GM23338 (cell line): ENCODE data around the gene ATP5ME. TPM values are rescaled to one million over a fixed set of nuclear protein-coding genes. Genes with fewer than 3 reads are reported as not detected.

Source experiments
- ATAC-seq: fragments of 200-7000 bp; cut with Tn5 transposase; 3 replicates; pipeline ENCODE4 v1.9.1; 2020
- DNase-seq: peaks from one replicate; pipeline ENCODE4 v3.0.0-alpha.2; 2015; ENCODE audit warnings: low spot score
- H2AFZ ChIP-seq: fragments of 200-600 bp; sonication (generic); 2 replicates; pipeline ENCODE4 v1.8.0; 2016; ENCODE audit warnings: antibody characterized with exemption, mild to moderate bottlenecking, moderate library complexity
- H3F3A ChIP-seq: fragments of 200-600 bp; sonication (generic); replicated peaks from 2 replicates; pipeline ENCODE4 v1.8.0; 2017; ENCODE audit warnings: antibody characterized with exemption, mixed run types, low read depth
- H3K27ac ChIP-seq: fragments of 200-600 bp; sonication (generic); 2 replicates; pipeline ENCODE4 v1.6.1; 2016; ENCODE audit warnings: low read depth
- H3K27me3 ChIP-seq: fragments of 200-600 bp; sonication (generic); 2 replicates; pipeline ENCODE4 v1.8.0; 2016; ENCODE audit warnings: mild to moderate bottlenecking, mixed run types, moderate library complexity; ENCODE audit not compliant: insufficient read depth
- H3K36me3 ChIP-seq: fragments of 200-600 bp; sonication (generic); 2 replicates; pipeline ENCODE4 v1.8.0; 2016; ENCODE audit warnings: mild to moderate bottlenecking; ENCODE audit not compliant: insufficient read depth
- H3K4me1 ChIP-seq: fragments of 200-600 bp; sonication (generic); 2 replicates; pipeline ENCODE4 v1.8.0; 2016; ENCODE audit warnings: mild to moderate bottlenecking, moderate library complexity; ENCODE audit not compliant: insufficient read depth
- H3K4me2 ChIP-seq: fragments of 200-600 bp; sonication (generic); 2 replicates; pipeline ENCODE4 v1.7.1; 2017; ENCODE audit warnings: mixed run types
- H3K4me3 ChIP-seq: fragments of 200-600 bp; sonication (generic); 2 replicates; pipeline ENCODE4 v1.6.1; 2016; ENCODE audit warnings: mixed run types
- H3K79me2 ChIP-seq: fragments of 200-600 bp; sonication (generic); replicated peaks from 2 replicates; pipeline ENCODE4 v1.8.0; 2017; ENCODE audit warnings: mild to moderate bottlenecking; ENCODE audit not compliant: insufficient read depth
- H3K9me2 ChIP-seq: fragments of 200-600 bp; sonication (generic); 2 replicates; pipeline ENCODE4 v1.8.0; 2017; ENCODE audit not compliant: insufficient read depth
- H4K20me1 ChIP-seq: fragments of 200-600 bp; sonication (generic); replicated peaks from 2 replicates; pipeline ENCODE4 v1.8.0; 2017; ENCODE audit warnings: mild to moderate bottlenecking; ENCODE audit not compliant: insufficient read depth
- H3K27ac Mint-ChIP-seq: 2 replicates; pipeline ENCODE4 v1.8.0; 2020; ENCODE audit warnings: inconsistent platforms, mild to moderate bottlenecking, moderate library complexity, mixed read lengths
- H3K27me3 Mint-ChIP-seq: 3 replicates; pipeline ENCODE4 v1.8.0; 2022; ENCODE audit warnings: low read depth, mild to moderate bottlenecking, moderate library complexity, mixed read lengths, inconsistent platforms; ENCODE audit not compliant: insufficient read depth, poor library complexity
- H3K36me3 Mint-ChIP-seq: 3 replicates; pipeline ENCODE4 v1.8.0; 2021; ENCODE audit warnings: low read depth, mild to moderate bottlenecking, inconsistent platforms, moderate library complexity, mixed read lengths
- H3K4me1 Mint-ChIP-seq: 3 replicates; pipeline ENCODE4 v1.8.0; 2020; ENCODE audit warnings: mild to moderate bottlenecking, inconsistent platforms, mixed read lengths
- H3K4me3 Mint-ChIP-seq: 3 replicates; pipeline ENCODE4 v1.8.0; 2021; ENCODE audit warnings: moderate library complexity, mild to moderate bottlenecking, inconsistent platforms, mixed read lengths
- H3K9me3 Mint-ChIP-seq: 3 replicates; pipeline ENCODE4 v1.8.0; 2020; ENCODE audit warnings: moderate library complexity, mild to moderate bottlenecking, inconsistent platforms, mixed read lengths
- CREB1 ChIP-seq: fragments of 250-450 bp; sonication (Bioruptor Pico); IDR thresholded peaks from 2 replicates; pipeline ENCODE4 v1.5.0; 2020; ENCODE audit warnings: low read depth, mild to moderate bottlenecking, moderate library complexity
- CTCF ChIP-seq, 2 experiments: fragments of 200-600 bp in 1 of 2; sonication (generic) in 1 of 2; conservative IDR thresholded peaks; 2 replicates each; pipeline versions ENCODE4 v1.5.1 to v1.6.1; 2016 to 2017; ENCODE audit warnings: antibody characterized with exemption in 2 of 2, low read depth in 2 of 2, mild to moderate bottlenecking in 2 of 2, moderate library complexity in 1 of 2
- EZH2 ChIP-seq: fragments of 200-600 bp; sonication (generic); IDR thresholded peaks from one replicate; pipeline ENCODE4 v1.8.0; 2017; ENCODE audit warnings: antibody characterized with exemption, mild to moderate bottlenecking, low read depth; ENCODE audit not compliant: unreplicated experiment
- EZH2phosphoT487 ChIP-seq: fragments of 200-600 bp; sonication (generic); IDR thresholded peaks from one replicate; pipeline ENCODE4 v1.8.1; 2018; ENCODE audit warnings: antibody characterized with exemption; ENCODE audit not compliant: unreplicated experiment
- JUNB ChIP-seq: IDR thresholded peaks from one replicate; pipeline ENCODE4 v1.6.1; 2016; ENCODE audit warnings: antibody characterized with exemption; ENCODE audit not compliant: unreplicated experiment
- POLR2AphosphoS5 ChIP-seq: IDR thresholded peaks from 2 replicates; pipeline ENCODE4 v1.6.1; 2016; ENCODE audit warnings: antibody characterized with exemption, low read depth
- STAT1 ChIP-seq: IDR thresholded peaks from one replicate; pipeline ENCODE4 v1.6.1; 2016; ENCODE audit warnings: antibody characterized with exemption; ENCODE audit not compliant: unreplicated experiment
- ZNF331 ChIP-seq: fragments of 250-450 bp; sonication (Bioruptor Pico); IDR thresholded peaks from 2 replicates; pipeline ENCODE4 v1.5.0; 2020; ENCODE audit warnings: low read depth, mild to moderate bottlenecking, moderate library complexity
- polyA plus RNA-seq: library from polyadenylated mRNA; unstranded; fragments of >200 nt; fragmentation: Nextera tagmentation; extraction: Ambion mirVana; gene quantifications from 2 replicates; pipeline ENCODE4 v1.2.1, GENCODE V29; 2016
- total RNA-seq: library from RNA; depleted of rRNA; stranded (reverse); fragments of >200 nt; shearing (Covaris generic); gene quantifications from 2 replicates; pipeline ENCODE4 v1.2.3, GENCODE V29; 2014
- TF ChIP-seq, protein P1 (sequence below): fragments of 250-450 bp; sonication (Bioruptor Pico); IDR thresholded peaks from 2 replicates; pipeline ENCODE4 v1.5.0; 2020; ENCODE audit warnings: mild to moderate bottlenecking, moderate library complexity
- TF ChIP-seq, protein P2 (sequence below): IDR thresholded peaks from 2 replicates; pipeline ENCODE4 v1.6.1; 2016; ENCODE audit warnings: antibody characterized with exemption

ATP5ME gene
- total and polyA plus RNA-seq, 2 experiments from 2014 or later, result 60.5 to 2,021 TPM

DNA sequence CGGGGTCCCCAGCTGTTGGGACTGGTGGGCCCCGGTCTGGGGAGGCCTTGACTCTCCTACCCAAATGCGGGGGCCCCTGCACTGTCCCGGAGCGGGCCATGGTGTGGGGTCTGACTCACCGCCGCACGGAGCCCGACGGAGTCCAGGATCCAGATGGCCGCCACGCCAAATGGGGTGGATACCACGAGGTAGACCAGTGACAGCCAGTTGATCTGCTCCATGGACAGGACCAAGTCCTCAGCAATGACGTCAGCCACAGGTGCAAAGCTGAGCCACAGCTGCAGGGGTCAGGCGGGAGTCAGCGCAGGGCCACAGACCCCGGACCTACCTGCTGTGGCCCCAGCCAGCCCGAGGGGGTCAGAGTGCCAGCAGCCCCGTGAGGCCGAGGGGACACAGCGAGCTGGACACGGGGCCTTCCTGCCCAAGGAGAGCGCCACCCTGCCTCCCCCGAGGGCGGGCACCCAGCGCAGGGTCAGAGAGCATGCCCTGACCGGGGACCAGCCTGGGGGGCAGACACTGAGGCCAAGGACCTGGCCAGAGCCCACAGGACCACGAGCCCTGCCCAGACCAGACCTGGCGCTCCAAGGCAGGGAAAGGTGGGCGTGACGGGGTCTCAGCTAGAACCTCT lies 12.5 kb upstream of the ATP5ME start:
- H3K4me3 Mint-ChIP-seq, result no peak overlapping the region
- no peaks in the 10 kb centered on the region; the same call in 1 of the 3 replicates for H3K9me3 Mint-ChIP-seq
- H2AFZ ChIP-seq, result no peak overlapping the region
- DNase-seq, result no peak
- H3K27me3 Mint-ChIP-seq, result peaks cover 10% of the 10 kb centered on the region
- no peak for TF ChIP-seq ZNF331 (CRISPR knock-in tag)
- no peak for TF ChIP-seq JUNB
- no peak for TF ChIP-seq STAT1
- no peak for TF ChIP-seq CREB1 (CRISPR knock-in tag)
- TF ChIP-seq, protein P1, sequence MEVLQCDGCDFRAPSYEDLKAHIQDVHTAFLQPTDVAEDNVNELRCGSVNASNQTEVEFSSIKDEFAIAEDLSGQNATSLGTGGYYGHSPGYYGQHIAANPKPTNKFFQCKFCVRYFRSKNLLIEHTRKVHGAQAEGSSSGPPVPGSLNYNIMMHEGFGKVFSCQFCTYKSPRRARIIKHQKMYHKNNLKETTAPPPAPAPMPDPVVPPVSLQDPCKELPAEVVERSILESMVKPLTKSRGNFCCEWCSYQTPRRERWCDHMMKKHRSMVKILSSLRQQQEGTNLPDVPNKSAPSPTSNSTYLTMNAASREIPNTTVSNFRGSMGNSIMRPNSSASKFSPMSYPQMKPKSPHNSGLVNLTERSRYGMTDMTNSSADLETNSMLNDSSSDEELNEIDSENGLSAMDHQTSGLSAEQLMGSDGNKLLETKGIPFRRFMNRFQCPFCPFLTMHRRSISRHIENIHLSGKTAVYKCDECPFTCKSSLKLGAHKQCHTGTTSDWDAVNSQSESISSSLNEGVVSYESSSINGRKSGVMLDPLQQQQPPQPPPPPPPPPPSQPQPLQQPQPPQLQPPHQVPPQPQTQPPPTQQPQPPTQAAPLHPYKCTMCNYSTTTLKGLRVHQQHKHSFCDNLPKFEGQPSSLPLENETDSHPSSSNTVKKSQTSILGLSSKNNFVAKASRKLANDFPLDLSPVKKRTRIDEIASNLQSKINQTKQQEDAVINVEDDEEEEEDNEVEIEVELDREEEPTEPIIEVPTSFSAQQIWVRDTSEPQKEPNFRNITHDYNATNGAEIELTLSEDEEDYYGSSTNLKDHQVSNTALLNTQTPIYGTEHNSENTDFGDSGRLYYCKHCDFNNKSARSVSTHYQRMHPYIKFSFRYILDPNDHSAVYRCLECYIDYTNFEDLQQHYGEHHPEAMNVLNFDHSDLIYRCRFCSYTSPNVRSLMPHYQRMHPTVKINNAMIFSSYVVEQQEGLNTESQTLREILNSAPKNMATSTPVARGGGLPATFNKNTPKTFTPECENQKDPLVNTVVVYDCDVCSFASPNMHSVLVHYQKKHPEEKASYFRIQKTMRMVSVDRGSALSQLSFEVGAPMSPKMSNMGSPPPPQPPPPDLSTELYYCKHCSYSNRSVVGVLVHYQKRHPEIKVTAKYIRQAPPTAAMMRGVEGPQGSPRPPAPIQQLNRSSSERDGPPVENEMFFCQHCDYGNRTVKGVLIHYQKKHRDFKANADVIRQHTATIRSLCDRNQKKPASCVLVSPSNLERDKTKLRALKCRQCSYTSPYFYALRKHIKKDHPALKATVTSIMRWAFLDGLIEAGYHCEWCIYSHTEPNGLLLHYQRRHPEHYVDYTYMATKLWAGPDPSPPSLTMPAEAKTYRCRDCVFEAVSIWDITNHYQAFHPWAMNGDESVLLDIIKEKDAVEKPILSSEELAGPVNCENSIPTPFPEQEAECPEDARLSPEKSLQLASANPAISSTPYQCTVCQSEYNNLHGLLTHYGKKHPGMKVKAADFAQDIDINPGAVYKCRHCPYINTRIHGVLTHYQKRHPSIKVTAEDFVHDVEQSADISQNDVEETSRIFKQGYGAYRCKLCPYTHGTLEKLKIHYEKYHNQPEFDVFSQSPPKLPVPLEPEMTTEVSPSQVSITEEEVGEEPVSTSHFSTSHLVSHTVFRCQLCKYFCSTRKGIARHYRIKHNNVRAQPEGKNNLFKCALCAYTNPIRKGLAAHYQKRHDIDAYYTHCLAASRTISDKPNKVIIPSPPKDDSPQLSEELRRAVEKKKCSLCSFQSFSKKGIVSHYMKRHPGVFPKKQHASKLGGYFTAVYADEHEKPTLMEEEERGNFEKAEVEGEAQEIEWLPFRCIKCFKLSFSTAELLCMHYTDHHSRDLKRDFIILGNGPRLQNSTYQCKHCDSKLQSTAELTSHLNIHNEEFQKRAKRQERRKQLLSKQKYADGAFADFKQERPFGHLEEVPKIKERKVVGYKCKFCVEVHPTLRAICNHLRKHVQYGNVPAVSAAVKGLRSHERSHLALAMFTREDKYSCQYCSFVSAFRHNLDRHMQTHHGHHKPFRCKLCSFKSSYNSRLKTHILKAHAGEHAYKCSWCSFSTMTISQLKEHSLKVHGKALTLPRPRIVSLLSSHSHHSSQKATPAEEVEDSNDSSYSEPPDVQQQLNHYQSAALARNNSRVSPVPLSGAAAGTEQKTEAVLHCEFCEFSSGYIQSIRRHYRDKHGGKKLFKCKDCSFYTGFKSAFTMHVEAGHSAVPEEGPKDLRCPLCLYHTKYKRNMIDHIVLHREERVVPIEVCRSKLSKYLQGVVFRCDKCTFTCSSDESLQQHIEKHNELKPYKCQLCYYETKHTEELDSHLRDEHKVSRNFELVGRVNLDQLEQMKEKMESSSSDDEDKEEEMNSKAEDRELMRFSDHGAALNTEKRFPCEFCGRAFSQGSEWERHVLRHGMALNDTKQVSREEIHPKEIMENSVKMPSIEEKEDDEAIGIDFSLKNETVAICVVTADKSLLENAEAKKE (CRISPR knock-in tag), result no peak
- TF ChIP-seq POLR2AphosphoS5, result no peak
- TF ChIP-seq EZH2, result no peak
- no peak for TF ChIP-seq CTCF (conservative IDR thresholded peaks at IDR 0.05; ENCODE audit: low read depth in 2 of 2)
- TF ChIP-seq, protein P2, sequence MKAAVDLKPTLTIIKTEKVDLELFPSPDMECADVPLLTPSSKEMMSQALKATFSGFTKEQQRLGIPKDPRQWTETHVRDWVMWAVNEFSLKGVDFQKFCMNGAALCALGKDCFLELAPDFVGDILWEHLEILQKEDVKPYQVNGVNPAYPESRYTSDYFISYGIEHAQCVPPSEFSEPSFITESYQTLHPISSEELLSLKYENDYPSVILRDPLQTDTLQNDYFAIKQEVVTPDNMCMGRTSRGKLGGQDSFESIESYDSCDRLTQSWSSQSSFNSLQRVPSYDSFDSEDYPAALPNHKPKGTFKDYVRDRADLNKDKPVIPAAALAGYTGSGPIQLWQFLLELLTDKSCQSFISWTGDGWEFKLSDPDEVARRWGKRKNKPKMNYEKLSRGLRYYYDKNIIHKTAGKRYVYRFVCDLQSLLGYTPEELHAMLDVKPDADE, result no peak
- TF ChIP-seq EZH2phosphoT487, result no peak
- no peaks in the 10 kb centered on the region for H3K79me2 ChIP-seq
- no peak overlapping the region for H3K4me2 ChIP-seq
- H3K4me1 Mint-ChIP-seq, result peaks cover 19% of the 10 kb centered on the region
- H3K27ac ChIP-seq, result no peak overlapping the region
- H4K20me1 ChIP-seq, result no peaks in the 10 kb centered on the region
- H3K27ac Mint-ChIP-seq, result no peak overlapping the region
- H3K4me3 ChIP-seq, result no peak overlapping the region
- H3F3A ChIP-seq, result peaks cover 10% of the 10 kb centered on the region; the same call in 1 of the 2 replicates
- H3K36me3 Mint-ChIP-seq, result no peaks in the 10 kb centered on the region; the same call in 2 of the 3 replicates
- no peaks in the 10 kb centered on the region for H3K9me2 ChIP-seq
- no peaks in the 10 kb centered on the region for H3K27me3 ChIP-seq
- H3K36me3 ChIP-seq, result no peaks in the 10 kb centered on the region
- ATAC-seq, result no peak
- peaks cover 8% of the 10 kb centered on the region for H3K4me1 ChIP-seq
